ENCODE results near the gene IL17F.

- TF ChIP-seq CTCF (IDR thresholded peaks at IDR 0.05; ENCODE audit: low read depth, low read length, missing input control) (no peak), ZBTB33 (IDR thresholded peaks at IDR 0.05) (no peak), RAD21 (IDR thresholded peaks at IDR 0.05) (no peak), EGR1 (IDR thresholded peaks at IDR 0.05; ENCODE audit: low read depth in 2 of 2) (no peak), YY1 (IDR thresholded peaks at IDR 0.05) (no peak), MAX (IDR thresholded peaks at IDR 0.05) (no peak)
Measured at GRCh38 chr6:52262620-52263344, 18.5 kb upstream of the IL17F start.

Data from liver (tissue), 3 donors.